H54 (cell line): Measurements from ENCODE around the gene ARMC2.

ENCODE experiments used
- DNase-seq: peaks from one replicate; pipeline ENCODE4 v3.0.0; 2011; ENCODE audit warnings: low spot score, mixed read lengths; ENCODE audit not compliant: insufficient read length
- FAIRE-seq: peaks from 3 replicates; lab custom pipeline; 2011; peaks lifted over from hg19 to GRCh38; lab: Jason Lieb, UNC
- POLR2A ChIP-seq: IDR thresholded peaks from 2 replicates; pipeline ENCODE4 v1.6.1; 2011; ENCODE audit warnings: low read depth, mild to moderate bottlenecking, low read length

ARMC2 gene

DNA sequence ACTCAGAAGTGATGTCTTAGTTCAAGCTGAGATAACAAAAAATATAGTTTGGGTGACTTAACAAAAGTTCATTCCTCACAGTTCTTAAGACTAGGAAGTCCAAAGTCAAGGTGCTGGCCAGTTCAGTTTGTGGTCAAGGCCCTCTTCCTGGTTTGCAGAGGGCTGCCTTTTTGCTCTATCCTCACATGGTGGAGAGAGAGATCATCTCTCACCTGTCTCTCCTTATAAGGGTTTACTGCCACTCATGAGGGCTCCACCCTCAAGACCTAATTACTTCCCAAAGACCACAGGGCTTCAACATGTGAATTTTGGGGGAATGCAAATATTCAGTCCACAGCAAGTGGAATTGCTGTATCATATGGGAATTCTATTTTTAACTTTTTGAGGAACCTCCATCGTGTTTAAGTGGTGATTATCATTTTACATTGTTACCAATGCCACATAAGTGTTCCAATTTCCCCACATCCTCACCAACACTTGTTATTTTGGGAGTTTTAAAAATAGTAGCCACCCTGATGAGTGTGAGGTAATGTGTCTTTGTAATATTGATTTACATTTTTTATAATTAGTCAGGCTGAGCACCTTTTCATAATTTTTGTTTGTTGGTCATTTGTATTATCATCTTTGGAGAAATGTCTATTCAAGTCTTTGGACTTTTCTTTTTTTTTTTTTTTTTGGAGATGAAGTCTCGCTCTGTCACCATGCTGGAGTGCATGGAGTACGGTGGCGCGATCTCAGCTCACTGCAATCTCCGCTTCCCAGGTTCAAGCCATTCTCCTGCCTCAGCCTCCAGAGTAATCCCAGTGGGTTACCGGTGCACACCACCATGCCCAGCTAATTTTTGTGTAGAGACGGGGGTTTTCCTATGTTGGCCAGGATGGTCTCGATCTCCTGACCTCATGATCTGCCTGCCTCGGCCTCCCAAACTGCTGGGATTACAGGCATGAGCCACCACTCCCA, 134.2 kb downstream of the ARMC2 start:
- TF ChIP-seq POLR2A = no peak
- no peak for DNase-seq
- no peak for FAIRE-seq

DNA sequence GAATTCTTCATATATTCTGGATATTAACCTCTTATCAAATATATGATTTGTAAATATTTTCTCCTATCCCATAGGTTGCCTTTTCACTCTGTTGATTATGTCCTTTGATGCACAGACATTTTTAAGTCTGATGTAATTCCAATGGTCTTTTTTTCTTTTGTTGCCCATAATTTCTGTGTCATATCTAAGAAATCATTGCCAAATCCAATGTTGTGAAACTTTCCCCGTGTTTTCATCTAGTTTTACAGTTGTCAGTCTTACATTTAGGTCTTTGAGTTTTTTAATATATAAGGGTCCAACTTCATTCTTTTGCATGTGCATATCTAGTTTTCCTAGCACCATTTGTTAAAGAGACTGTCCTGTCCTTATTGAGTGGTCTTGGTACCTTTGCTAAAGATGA, 134.9 kb downstream of the ARMC2 start:
- DNase-seq = no peak
- no peak for TF ChIP-seq POLR2A
- no peak for FAIRE-seq

DNA sequence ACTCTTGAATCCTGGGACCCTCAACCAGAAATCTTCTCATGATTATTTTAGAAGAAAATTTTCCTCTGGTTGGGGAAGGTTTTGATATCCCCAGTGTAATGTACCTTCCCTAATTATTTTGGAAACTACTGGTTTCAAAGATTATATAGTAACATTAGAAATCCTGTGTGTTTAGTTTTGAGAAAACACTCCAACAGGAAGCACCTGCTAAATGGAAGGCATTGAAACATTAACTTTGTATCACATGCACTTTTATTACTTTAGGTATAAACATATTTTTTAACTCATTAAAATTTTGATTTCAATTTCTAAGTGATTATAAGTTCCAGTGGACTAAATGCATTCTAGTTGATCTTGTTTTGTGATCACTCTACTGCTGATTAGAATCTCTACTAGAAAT, 137.1 kb downstream of the ARMC2 start:
- DNase-seq = no peak
- no peak for TF ChIP-seq POLR2A
- FAIRE-seq = no peak

DNA sequence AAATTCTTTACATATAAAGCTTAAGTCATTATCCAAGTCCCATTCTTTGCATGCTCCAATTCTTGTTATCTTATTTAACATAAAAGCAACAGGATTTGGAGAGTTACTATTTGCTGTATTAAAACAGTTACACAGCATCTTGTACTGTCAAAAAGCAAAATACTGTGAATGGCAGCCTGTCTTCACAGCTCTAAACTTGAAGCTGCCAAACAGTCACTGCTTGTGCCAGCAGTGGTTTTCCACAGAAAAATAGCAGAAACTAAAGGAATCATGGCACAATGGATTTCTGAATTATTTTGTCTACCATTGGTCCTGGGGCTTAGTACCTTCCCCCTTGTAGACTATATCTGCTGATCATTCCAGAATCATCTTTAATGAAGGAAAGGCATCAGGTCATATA, 138.9 kb downstream of the ARMC2 start:
- FAIRE-seq (no peak), DNase-seq (no peak)
- TF ChIP-seq POLR2A = no peak

DNA sequence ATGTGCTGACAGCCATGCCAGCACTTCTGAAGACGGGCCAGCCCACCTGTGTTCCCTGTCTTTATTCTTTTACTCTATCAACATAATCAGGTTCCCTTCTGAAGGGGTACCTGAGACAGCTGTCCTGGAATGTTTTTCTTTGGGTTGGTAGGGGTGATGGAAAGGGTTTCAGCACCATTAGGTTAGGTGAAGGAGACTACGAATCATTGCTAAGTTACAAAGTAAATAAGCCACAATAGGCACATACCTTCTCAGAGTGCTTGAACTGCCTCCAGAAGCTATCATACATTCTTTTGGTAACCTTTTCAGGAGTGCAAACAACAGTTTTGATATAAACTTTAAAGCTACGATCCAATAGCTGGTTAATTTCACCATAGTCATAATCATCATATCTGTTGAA, 140.1 kb downstream of the ARMC2 start:
- DNase-seq (no peak), FAIRE-seq (no peak)
- TF ChIP-seq POLR2A = no peak

DNA sequence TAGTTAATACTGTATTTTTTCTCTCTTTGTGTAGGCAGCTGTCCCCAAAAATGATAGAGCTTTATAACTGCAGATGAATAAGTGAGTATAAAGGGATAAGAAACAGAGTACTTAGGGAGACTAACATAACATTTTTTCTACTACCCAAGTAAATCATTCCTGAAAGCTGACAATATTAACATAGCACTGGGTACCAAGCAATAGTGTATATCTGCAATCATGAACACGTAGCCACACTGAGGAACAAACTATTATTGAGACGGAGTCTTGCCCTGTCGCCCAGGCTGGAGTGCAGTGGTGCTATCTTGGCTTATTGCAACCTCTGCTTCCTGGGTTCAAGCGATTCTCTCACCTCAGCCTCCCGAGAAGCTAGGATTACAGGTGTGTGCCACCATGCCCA, 140.5 kb downstream of the ARMC2 start:
- no peak for FAIRE-seq
- TF ChIP-seq POLR2A = no peak
- DNase-seq = no peak

DNA sequence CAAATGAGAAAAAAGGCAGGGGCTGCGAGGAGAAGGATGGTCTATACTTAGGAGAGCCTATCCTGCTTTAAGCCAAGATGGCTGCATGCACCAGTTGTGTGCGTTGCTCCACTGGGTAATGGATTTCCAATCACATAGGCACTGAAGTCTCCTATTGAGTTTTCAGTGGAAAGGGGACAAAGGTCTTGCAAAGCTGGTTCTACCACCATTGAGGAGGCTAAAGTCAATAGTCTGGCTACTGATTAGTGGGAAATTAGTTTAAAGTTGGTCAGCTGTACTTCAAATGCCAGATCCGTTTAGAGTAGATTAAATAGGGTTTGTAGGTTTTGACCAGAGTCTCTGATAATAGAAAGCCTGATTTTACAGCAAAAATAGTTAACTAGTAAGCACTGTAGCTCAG, 141.5 kb downstream of the ARMC2 start:
- FAIRE-seq (no peak), DNase-seq (no peak)
- no peak for TF ChIP-seq POLR2A

DNA sequence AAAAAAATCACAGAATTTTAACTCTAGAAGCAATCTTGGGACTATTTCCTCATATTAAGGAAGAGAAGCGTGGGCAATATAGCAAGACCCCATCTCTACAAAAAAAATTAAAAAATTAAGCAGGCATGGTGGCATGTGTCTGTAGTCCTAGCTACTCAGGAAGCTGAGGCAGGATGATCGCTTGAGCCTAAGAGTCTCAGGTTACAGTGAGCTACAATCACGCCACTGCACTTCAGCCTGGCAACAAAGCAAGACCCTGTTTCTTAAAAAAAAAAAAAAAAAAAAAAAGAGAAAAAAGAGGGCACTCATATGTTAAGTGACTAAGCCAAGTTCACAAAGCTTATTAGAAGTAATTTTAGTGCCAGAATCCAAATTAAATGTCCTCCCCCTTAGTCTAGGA, 145.7 kb downstream of the ARMC2 start:
- FAIRE-seq = no peak
- DNase-seq = no peak
- TF ChIP-seq POLR2A = no peak

DNA sequence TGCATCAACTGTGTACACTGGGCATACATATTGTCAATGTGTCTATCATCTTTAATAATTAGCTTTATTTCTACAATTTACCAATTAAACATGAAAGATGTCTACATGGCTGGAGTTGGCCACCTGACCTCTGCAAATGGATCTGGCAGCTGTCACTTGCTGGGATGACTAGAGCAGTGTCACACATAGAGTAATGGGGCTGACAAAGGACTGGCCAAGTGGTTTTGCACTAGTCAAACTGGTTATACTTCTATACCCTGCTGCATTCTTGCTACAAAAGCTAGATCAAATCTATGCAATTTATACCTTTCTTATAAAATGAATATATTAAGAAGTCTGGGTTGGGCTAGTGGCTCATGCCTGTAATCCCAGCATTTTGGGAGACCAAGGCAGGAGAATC, 147.1 kb downstream of the ARMC2 start:
- FAIRE-seq = no peak
- DNase-seq = no peak
- TF ChIP-seq POLR2A = no peak

DNA sequence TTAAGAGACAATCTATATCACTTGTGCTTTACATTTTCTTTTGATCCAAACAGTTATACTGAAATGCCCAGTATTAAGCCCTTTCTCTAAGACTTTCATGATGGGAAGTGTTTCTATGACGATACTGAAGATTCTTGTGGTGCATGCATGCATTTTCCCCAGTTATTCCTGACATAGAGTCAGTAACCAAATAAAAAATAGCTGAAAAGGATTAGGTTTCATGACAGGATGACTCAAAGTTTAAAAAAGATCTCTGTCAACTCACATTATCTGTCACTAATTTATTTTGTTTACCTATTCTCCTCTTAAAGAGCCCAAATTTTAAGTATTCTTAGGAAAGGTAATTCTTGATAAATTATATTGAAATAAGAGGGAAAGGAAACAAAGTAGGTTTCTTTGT, 148.0 kb downstream of the ARMC2 start:
- FAIRE-seq (no peak), DNase-seq (no peak)
- TF ChIP-seq POLR2A = no peak

DNA sequence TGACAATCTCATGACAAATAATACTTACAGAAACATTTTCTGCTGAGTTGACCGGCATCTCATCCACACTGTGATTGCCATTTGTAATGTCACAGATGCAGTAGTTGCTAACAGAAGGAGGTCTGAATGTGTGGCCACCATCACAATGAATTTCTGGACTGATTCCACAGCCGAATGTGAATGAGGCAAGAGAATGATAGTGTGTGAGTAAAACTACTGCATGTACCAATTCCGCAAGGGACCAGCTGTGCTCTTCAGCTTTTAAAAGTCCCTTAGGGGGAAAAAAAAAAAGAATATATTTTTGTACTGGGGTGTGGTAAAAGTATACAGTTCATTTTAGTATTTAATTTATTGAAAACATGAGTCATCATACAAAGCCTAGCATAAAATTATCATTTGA, 150.3 kb downstream of the ARMC2 start:
- no peak for TF ChIP-seq POLR2A
- FAIRE-seq (no peak), DNase-seq (no peak)

DNA sequence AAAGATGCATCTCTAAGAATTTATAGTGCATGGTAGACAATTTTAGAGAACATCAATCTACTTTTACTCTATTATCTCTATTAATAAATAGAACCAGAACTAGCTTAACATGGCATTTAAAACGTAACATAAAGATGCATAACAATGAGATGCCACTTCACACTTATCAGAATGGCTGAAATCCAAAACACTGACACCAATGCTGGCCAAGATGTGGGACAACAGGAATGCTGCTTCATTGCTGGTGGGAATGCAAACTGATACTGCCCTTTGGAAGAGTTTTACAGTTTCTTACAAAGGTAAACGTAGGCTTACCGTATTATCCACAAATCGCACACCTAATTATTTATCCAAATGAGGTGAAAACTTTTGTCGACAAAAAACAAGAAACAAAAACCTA, 151.2 kb downstream of the ARMC2 start:
- DNase-seq (no peak), FAIRE-seq (no peak)
- TF ChIP-seq POLR2A = no peak

DNA sequence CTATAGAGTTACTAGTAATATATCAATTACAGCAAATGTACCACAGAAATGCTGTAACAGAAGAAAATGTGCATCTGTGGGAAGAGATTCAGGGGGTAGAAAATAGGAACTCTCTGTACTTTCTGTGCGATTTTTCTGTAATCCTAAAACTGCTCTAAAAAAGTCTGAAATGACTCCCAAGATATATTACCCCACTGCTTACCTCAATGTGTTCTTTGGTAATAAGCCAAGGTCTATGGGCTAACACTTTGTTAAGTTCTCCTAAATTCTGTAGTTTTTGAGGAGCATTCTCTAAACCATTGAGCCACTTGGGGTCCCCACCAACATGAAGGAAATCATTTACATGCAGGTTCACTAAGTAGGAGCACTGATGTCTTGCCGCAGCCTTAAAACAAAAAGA, 152.1 kb downstream of the ARMC2 start:
- DNase-seq (no peak), FAIRE-seq (no peak)
- no peak for TF ChIP-seq POLR2A

DNA sequence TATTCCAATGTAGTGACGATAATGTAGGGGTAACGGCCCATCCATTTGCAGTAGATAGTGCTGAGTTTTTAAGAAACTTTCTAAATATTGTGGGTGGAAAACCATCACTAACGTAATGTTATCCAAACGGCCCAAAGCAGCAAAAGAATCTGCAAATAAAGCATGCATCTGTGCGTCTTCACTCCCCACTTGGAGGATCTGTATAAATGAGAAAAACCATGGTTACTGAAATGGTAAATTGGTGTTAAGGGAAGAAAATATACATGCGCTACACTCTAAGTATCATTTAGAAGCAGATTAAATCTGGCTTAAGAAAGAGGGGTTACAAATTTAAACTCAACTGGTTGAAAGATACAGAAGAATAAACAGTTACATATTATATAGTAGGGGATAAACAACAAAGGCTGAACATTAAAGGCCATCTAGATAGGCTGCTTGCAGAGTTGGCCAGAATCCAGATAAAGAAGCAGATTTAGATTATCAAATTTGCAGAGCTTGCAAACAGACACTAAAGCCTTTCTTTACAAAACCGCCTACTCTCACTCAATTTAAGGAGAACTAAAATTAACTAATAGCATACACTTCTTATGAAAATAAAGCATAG, 153.2 kb downstream of the ARMC2 start:
- no peak for TF ChIP-seq POLR2A
- DNase-seq = no peak

More for the DNA sequence above, 153.2 kb downstream of the ARMC2 start:
- FAIRE-seq = no peak
